Endodermal cell (in vitro differentiated cells): ENCODE measurements around the gene EHHADH. TPM values are rescaled to one million over a fixed set of nuclear protein-coding genes. Genes with fewer than 3 reads are reported as not detected.

Experiments
- DNase-seq: peaks from one replicate; pipeline ENCODE4 v3.0.0-alpha.2; 2017
- H3K27ac ChIP-seq: 2 replicates; pipeline ENCODE4 v1.5.1; 2013; ENCODE audit warnings: mild to moderate bottlenecking, low read depth, low read length, moderate library complexity
- H3K27me3 ChIP-seq: 2 replicates; pipeline ENCODE4 v1.6.1; 2013; ENCODE audit warnings: mild to moderate bottlenecking, low read length, moderate library complexity; ENCODE audit not compliant: insufficient read depth, control insufficient read depth, poor library complexity, severe bottlenecking
- H3K36me3 ChIP-seq: 2 replicates; pipeline ENCODE4 v1.7.0; 2013; ENCODE audit warnings: mild to moderate bottlenecking, low read length, moderate library complexity; ENCODE audit not compliant: control insufficient read depth, insufficient read depth
- H3K4me1 ChIP-seq: one replicate; pipeline ENCODE4 v1.7.0; 2013; ENCODE audit warnings: low read length; ENCODE audit not compliant: control insufficient read depth, insufficient read depth
- H3K4me3 ChIP-seq: 2 replicates; pipeline ENCODE4 v1.5.1; 2013; ENCODE audit warnings: mild to moderate bottlenecking, low read length, moderate library complexity
- H3K9ac ChIP-seq: 2 replicates; pipeline ENCODE4 v1.6.1; 2013; ENCODE audit warnings: mild to moderate bottlenecking, low read length, moderate library complexity; ENCODE audit not compliant: poor library complexity, severe bottlenecking; ENCODE audit errors: extremely low read depth
- H3K9me3 ChIP-seq: 2 replicates; pipeline ENCODE4 v1.6.1; 2013; ENCODE audit warnings: mild to moderate bottlenecking, low read length, moderate library complexity; ENCODE audit not compliant: control insufficient read depth
- H3K27ac Mint-ChIP-seq: 2 replicates; pipeline ENCODE4 v1.8.0; 2020; ENCODE audit warnings: mixed read lengths
- H3K27me3 Mint-ChIP-seq: 2 replicates; pipeline ENCODE4 v1.8.0; 2021; ENCODE audit warnings: mild to moderate bottlenecking, mixed read lengths; ENCODE audit not compliant: insufficient read depth
- H3K36me3 Mint-ChIP-seq: 2 replicates; pipeline ENCODE4 v1.8.0; 2020; ENCODE audit warnings: low read depth, mixed read lengths
- H3K4me1 Mint-ChIP-seq: 2 replicates; pipeline ENCODE4 v1.8.0; 2020; ENCODE audit warnings: mixed read lengths
- H3K4me3 Mint-ChIP-seq: 2 replicates; pipeline ENCODE4 v1.8.0; 2020; ENCODE audit warnings: mild to moderate bottlenecking, moderate library complexity, mixed read lengths
- H3K9me3 Mint-ChIP-seq: 2 replicates; pipeline ENCODE4 v1.8.0; 2020; ENCODE audit warnings: mild to moderate bottlenecking, mixed read lengths
- WGBS, 2 experiments: methylation state at CpG; one replicate each; pipeline versions ENCODE4 v1.1.5 to v1.1.7; 2013; ENCODE audit warnings: missing lambda C conversion rate in 2 of 2, mixed read lengths in 1 of 2; ENCODE audit not compliant: insufficient coverage in 1 of 2, insufficient read length in 1 of 2; 5-methylcytosine and 5-hydroxymethylcytosine counted together
- total RNA-seq, 2 donors: library from RNA; stranded (reverse); fragmentation: NEBNext Ultra II Directional in 1 of 2; extraction: Animal tissue kit (Norgen Biotek cat#: 25700) in 1 of 2; gene quantifications; 2 replicates in 1 of 2; 3 replicates in 1 of 2; pipeline ENCODE4 v1.2.1, GENCODE V29; 2021
- TF ChIP-seq, protein P1 (sequence below): fragments of 200-600 bp; sonication (generic); conservative IDR thresholded peaks from 2 replicates; pipeline ENCODE4 v1.5.0; 2021; ENCODE audit warnings: antibody characterized with exemption, mild to moderate bottlenecking

The EHHADH gene
- total RNA-seq, 2 donors from 2014 or later: 58.7 to 79.2 TPM

DNA sequence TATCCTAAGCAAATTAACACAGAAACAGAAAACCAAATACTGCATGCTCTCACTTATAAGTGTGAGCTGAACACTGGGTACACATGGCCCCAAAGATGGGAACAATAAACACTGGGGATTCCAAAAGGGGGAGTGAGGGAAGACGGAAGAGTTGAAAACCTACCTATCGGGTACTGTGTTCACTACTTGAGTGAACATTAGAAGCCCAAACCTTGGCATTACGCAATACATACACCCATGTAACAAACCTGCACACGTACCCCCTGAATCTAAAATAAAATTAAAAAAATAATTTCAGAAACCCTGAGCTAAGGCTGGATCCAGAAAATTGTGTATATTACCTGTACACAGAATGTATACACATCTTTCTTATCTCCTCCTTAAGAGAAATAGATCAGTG is 58.2 kb downstream of the EHHADH start:
- TF ChIP-seq, protein P1, sequence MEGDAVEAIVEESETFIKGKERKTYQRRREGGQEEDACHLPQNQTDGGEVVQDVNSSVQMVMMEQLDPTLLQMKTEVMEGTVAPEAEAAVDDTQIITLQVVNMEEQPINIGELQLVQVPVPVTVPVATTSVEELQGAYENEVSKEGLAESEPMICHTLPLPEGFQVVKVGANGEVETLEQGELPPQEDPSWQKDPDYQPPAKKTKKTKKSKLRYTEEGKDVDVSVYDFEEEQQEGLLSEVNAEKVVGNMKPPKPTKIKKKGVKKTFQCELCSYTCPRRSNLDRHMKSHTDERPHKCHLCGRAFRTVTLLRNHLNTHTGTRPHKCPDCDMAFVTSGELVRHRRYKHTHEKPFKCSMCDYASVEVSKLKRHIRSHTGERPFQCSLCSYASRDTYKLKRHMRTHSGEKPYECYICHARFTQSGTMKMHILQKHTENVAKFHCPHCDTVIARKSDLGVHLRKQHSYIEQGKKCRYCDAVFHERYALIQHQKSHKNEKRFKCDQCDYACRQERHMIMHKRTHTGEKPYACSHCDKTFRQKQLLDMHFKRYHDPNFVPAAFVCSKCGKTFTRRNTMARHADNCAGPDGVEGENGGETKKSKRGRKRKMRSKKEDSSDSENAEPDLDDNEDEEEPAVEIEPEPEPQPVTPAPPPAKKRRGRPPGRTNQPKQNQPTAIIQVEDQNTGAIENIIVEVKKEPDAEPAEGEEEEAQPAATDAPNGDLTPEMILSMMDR: no peak
- Histone ChIP-seq H3K36me3 (peaks cover 41% of the 10 kb centered on the region), H3K27me3 (no peaks in the 10 kb centered on the region), H3K4me3 (no peak overlapping the region), H3K9me3 (peaks cover 12% of the 10 kb centered on the region), H3K4me1 (no peaks in the 10 kb centered on the region), H3K27ac (no peak overlapping the region), H3K9ac (no peak overlapping the region)
- Mint-ChIP-seq H3K36me3 (peaks cover 79% of the 10 kb centered on the region), H3K4me3 (no peak overlapping the region), H3K9me3 (peaks cover 20% of the 10 kb centered on the region), H3K27ac (no peak overlapping the region), H3K27me3 (no peaks in the 10 kb centered on the region), H3K4me1 (no peaks in the 10 kb centered on the region)
- no peak for DNase-seq
- 92 to 96% methylated on average over 2 to 4 of the region's 4 CpGs for WGBS, 2 experiments

- TF ChIP-seq, protein P1: no peak
- Histone ChIP-seq H3K36me3 (peaks cover 23% of the 10 kb centered on the region), H3K9me3 (no peaks in the 10 kb centered on the region), H3K27me3 (no peaks in the 10 kb centered on the region), H3K9ac (no peak overlapping the region), H3K27ac (no peak overlapping the region), H3K4me3 (no peak overlapping the region), H3K4me1 (no peaks in the 10 kb centered on the region)
- no peak overlapping the region for H3K4me3 Mint-ChIP-seq
- no peak for DNase-seq
- no peaks in the 10 kb centered on the region for H3K9me3 Mint-ChIP-seq
- peaks cover 2% of the 10 kb centered on the region for H3K27me3 Mint-ChIP-seq
- H3K27ac Mint-ChIP-seq: no peak overlapping the region
- H3K4me1 Mint-ChIP-seq: no peaks in the 10 kb centered on the region
- H3K36me3 Mint-ChIP-seq: peaks cover 27% of the 10 kb centered on the region
Observed at GRCh38 chr3:185188816-185189215, 65.0 kb downstream of the EHHADH start.

DNA sequence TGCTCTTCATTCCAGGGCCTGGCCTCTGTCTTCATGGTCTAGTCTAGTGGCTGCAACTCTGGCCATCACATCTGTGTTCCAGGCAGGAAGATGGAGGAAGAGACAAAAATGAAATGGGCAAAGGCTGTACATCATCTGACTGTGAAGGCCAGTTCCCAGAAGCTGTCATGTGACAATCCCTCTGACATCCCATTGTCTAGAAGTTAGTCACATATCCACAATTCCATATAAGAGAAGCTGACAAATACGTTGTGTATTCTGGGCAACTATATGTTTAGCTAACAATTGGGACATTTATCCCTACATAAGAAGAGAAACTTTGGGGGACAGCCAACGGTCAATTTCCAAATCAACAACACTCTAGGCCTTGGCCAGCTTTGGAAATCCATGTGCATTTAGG is 66.5 kb downstream of the EHHADH start:
- H3K4me1 ChIP-seq: no peaks in the 10 kb centered on the region
- H3K9ac ChIP-seq: no peak overlapping the region
- H3K4me3 Mint-ChIP-seq: no peak overlapping the region
- no peak overlapping the region for H3K27ac ChIP-seq
- 88% methylated on average over 2 of the region's 2 CpGs; no CpG with 5 or more reads in 1 of the 2 experiments for WGBS, 2 experiments
- no peak overlapping the region for H3K27ac Mint-ChIP-seq
- no peaks in the 10 kb centered on the region for H3K9me3 Mint-ChIP-seq
- no peak overlapping the region for H3K4me3 ChIP-seq
- H3K36me3 Mint-ChIP-seq: peaks cover 16% of the 10 kb centered on the region
- H3K27me3 Mint-ChIP-seq: peaks cover 2% of the 10 kb centered on the region
- peaks cover 12% of the 10 kb centered on the region for H3K36me3 ChIP-seq
- TF ChIP-seq, protein P1: no peak
- DNase-seq: no peak
- no peaks in the 10 kb centered on the region for H3K4me1 Mint-ChIP-seq
- no peaks in the 10 kb centered on the region for H3K27me3 ChIP-seq
- H3K9me3 ChIP-seq: no peaks in the 10 kb centered on the region
